Astrocyte (in vitro differentiated cells and primary cell): ENCODE results near the gene EMID1. TPM values are rescaled to one million over a fixed set of nuclear protein-coding genes. Genes with fewer than 3 reads are reported as not detected.

ENCODE experiments used
- DNase-seq: peaks from one replicate; pipeline ENCODE4 v3.0.0-alpha.2; 2010; ENCODE audit warnings: low read depth
- FAIRE-seq: peaks from 2 replicates; lab custom pipeline; 2011; peaks lifted over from hg19 to GRCh38; lab: Jason Lieb, UNC
- H2AFZ ChIP-seq: 2 replicates; pipeline ENCODE4 v1.6.0; 2012; ENCODE audit warnings: low read depth, low read length, inconsistent platforms
- H3K27ac ChIP-seq: 2 replicates; pipeline ENCODE4 v1.5.1; 2011; ENCODE audit warnings: low read depth, low read length, inconsistent platforms
- H3K27me3 ChIP-seq: 2 replicates; pipeline ENCODE4 v1.6.0; 2011; ENCODE audit warnings: low read length, inconsistent platforms; ENCODE audit not compliant: insufficient read depth
- H3K36me3 ChIP-seq: 2 replicates; pipeline ENCODE4 v1.5.1; 2011; ENCODE audit warnings: low read length, inconsistent platforms; ENCODE audit not compliant: insufficient read depth
- H3K4me1 ChIP-seq: 2 replicates; pipeline ENCODE4 v1.5.1; 2011; ENCODE audit warnings: low read length, inconsistent platforms; ENCODE audit not compliant: insufficient read depth
- H3K4me2 ChIP-seq: 2 replicates; pipeline ENCODE4 v1.6.0; 2012; ENCODE audit warnings: low read length, inconsistent platforms
- H3K4me3 ChIP-seq: 2 replicates; pipeline ENCODE4 v1.5.1; 2011; ENCODE audit warnings: low read depth, mild to moderate bottlenecking, low read length, inconsistent platforms; ENCODE audit not compliant: insufficient read depth
- H3K79me2 ChIP-seq: 2 replicates; pipeline ENCODE4 v1.6.0; 2012; ENCODE audit warnings: mild to moderate bottlenecking, low read length, inconsistent platforms; ENCODE audit not compliant: insufficient read depth
- H3K9ac ChIP-seq: 2 replicates; pipeline ENCODE4 v1.6.0; 2012; ENCODE audit warnings: mild to moderate bottlenecking, low read length, inconsistent platforms
- H3K9me3 ChIP-seq: 2 replicates; pipeline ENCODE4 v1.5.1; 2012; ENCODE audit warnings: low read depth, mild to moderate bottlenecking, low read length, inconsistent platforms; ENCODE audit not compliant: insufficient read depth
- H4K20me1 ChIP-seq: 2 replicates; pipeline ENCODE4 v1.6.0; 2012; ENCODE audit warnings: low read length, inconsistent platforms; ENCODE audit not compliant: insufficient read depth
- H3K27ac Mint-ChIP-seq: one replicate; pipeline ENCODE4 v1.8.0; 2021; ENCODE audit warnings: mild to moderate bottlenecking, mixed read lengths; ENCODE audit not compliant: unreplicated experiment
- H3K27me3 Mint-ChIP-seq: one replicate; pipeline ENCODE4 v1.8.0; 2021; ENCODE audit warnings: low read depth, mixed read lengths; ENCODE audit not compliant: unreplicated experiment
- H3K36me3 Mint-ChIP-seq: one replicate; pipeline ENCODE4 v1.8.0; 2021; ENCODE audit warnings: low read depth, mixed read lengths; ENCODE audit not compliant: unreplicated experiment
- H3K4me1 Mint-ChIP-seq: one replicate; pipeline ENCODE4 v1.8.0; 2021; ENCODE audit warnings: low read depth, mixed read lengths; ENCODE audit not compliant: unreplicated experiment
- H3K4me3 Mint-ChIP-seq: one replicate; pipeline ENCODE4 v1.8.0; 2021; ENCODE audit warnings: mild to moderate bottlenecking, moderate library complexity, mixed read lengths; ENCODE audit not compliant: unreplicated experiment
- H3K9me3 Mint-ChIP-seq: one replicate; pipeline ENCODE4 v1.8.0; 2021; ENCODE audit warnings: mild to moderate bottlenecking, mixed read lengths; ENCODE audit not compliant: unreplicated experiment
- EZH2 ChIP-seq: IDR thresholded peaks from 2 replicates; pipeline ENCODE4 v1.6.1; 2012; ENCODE audit warnings: mild to moderate bottlenecking, low read length, inconsistent platforms; ENCODE audit not compliant: insufficient read depth
- total RNA-seq: library from RNA; stranded (reverse); gene quantifications from 2 replicates; pipeline ENCODE4 v1.2.1, GENCODE V29; 2021
- TF ChIP-seq, protein P1 (sequence below): IDR thresholded peaks from 2 replicates; pipeline ENCODE4 v1.5.1; 2011; ENCODE audit warnings: low read depth, mild to moderate bottlenecking, inconsistent platforms, low read length, moderate library complexity; ENCODE audit not compliant: insufficient read depth

EMID1 gene
- total RNA-seq, 1 donor from 2014 or later: 0.34 TPM

DNA sequence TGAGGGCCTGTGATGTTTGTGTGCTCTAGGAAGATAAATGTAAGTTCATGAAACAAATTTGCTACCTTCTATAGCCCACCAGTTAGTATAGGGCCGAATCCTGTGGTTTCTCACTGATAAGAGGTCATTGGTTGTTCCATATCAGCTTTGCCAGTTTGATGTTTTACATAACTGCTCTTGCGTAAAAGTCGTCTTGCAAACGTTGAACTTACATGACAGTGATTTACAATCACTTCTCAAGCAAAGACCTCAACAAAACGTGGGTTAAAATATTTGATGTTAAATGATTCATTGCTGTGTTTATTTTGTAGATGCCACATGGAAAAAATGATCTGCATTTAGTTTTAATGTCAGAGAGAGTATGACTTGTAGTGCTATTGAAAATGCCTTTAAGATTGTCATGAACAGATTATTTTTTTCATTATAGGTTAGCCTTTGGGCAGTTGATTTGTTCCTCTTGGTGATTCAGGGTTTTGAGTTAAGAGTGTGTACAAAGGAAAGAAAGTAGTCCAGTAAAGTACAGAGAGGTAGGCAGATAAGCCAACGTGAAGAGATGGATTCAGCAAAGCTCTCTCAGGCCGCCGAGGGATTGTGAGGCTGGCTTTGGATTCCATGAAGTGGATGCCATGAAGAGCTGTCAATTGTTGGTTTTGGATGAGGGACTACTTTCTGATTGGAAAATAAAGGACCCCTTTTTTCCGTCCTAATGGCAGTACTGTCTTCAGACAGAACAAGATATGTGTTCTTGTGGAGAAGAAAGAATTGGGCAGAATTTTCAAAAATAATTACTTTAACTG, 65.0 kb downstream of the EMID1 start:
- peaks cover 49% of the 10 kb centered on the region for H3K36me3 ChIP-seq
- no peaks in the 10 kb centered on the region for H3K9me3 Mint-ChIP-seq
- peak overlapping the region; percentile 4 for H3K27ac Mint-ChIP-seq
- peak; percentile 59 for DNase-seq
- no peaks in the 10 kb centered on the region for H3K27me3 ChIP-seq
- H3K4me1 ChIP-seq: peaks cover 38% of the 10 kb centered on the region
- peak overlapping the region; percentile 98 for H3K4me3 ChIP-seq
- peak overlapping the region; percentile 89 for H3K4me2 ChIP-seq
- no peaks in the 10 kb centered on the region for H3K27me3 Mint-ChIP-seq
- peaks cover 12% of the 10 kb centered on the region for H3K36me3 Mint-ChIP-seq
- peaks cover 72% of the 10 kb centered on the region for H4K20me1 ChIP-seq
- peaks cover 46% of the 10 kb centered on the region for H3K4me1 Mint-ChIP-seq
- no peaks in the 10 kb centered on the region for H3K9me3 ChIP-seq
- peaks cover 100% of the 10 kb centered on the region for H3K79me2 ChIP-seq
- peak overlapping the region; percentile 95 for H3K4me3 Mint-ChIP-seq
- peak; percentile 13 for FAIRE-seq
- no peak for TF ChIP-seq EZH2
- TF ChIP-seq, protein P1, sequence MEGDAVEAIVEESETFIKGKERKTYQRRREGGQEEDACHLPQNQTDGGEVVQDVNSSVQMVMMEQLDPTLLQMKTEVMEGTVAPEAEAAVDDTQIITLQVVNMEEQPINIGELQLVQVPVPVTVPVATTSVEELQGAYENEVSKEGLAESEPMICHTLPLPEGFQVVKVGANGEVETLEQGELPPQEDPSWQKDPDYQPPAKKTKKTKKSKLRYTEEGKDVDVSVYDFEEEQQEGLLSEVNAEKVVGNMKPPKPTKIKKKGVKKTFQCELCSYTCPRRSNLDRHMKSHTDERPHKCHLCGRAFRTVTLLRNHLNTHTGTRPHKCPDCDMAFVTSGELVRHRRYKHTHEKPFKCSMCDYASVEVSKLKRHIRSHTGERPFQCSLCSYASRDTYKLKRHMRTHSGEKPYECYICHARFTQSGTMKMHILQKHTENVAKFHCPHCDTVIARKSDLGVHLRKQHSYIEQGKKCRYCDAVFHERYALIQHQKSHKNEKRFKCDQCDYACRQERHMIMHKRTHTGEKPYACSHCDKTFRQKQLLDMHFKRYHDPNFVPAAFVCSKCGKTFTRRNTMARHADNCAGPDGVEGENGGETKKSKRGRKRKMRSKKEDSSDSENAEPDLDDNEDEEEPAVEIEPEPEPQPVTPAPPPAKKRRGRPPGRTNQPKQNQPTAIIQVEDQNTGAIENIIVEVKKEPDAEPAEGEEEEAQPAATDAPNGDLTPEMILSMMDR: no peak
- no peak overlapping the region for H3K27ac ChIP-seq
- no peak overlapping the region for H2AFZ ChIP-seq
- peak overlapping the region; percentile 100 for H3K9ac ChIP-seq

DNA sequence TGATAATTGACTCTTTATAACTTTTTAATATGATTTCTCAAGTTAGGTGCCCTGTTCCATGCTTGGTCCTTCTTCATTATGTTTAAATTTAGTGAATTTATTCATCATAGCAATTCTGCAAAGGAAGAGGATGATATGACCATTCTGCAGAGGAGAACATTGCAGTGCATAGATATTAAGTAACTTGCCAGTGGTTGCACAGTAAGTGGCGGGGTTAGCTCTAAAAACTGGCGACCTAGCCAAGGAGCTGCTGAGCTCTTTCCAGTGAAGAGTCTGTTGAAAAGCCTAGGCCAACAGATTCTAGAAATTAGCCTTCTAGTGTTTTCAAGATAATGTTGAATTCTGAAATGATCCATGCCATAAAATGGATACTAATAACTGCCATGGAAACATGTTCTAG, 66.9 kb downstream of the EMID1 start:
- H3K27ac Mint-ChIP-seq: no peak overlapping the region
- DNase-seq (no peak), FAIRE-seq (no peak)
- H3K36me3 Mint-ChIP-seq: peaks cover 20% of the 10 kb centered on the region
- H3K27me3 ChIP-seq: no peaks in the 10 kb centered on the region
- TF ChIP-seq EZH2: no peak
- TF ChIP-seq, protein P1: no peak
- H3K79me2 ChIP-seq: peaks cover 100% of the 10 kb centered on the region
- H3K27ac ChIP-seq: no peak overlapping the region
- peak overlapping the region; percentile 95 for H3K4me3 Mint-ChIP-seq
- H3K9me3 ChIP-seq: no peaks in the 10 kb centered on the region
- H3K36me3 ChIP-seq: peaks cover 66% of the 10 kb centered on the region
- no peaks in the 10 kb centered on the region for H3K27me3 Mint-ChIP-seq
- no peaks in the 10 kb centered on the region for H3K9me3 Mint-ChIP-seq
- H4K20me1 ChIP-seq: peaks cover 92% of the 10 kb centered on the region
- no peak overlapping the region for H3K4me3 ChIP-seq
- peaks cover 47% of the 10 kb centered on the region for H3K4me1 Mint-ChIP-seq
- no peak overlapping the region for H2AFZ ChIP-seq
- no peak overlapping the region for H3K9ac ChIP-seq
- peak overlapping the region; percentile 11 for H3K4me2 ChIP-seq
- peaks cover 24% of the 10 kb centered on the region for H3K4me1 ChIP-seq

DNA sequence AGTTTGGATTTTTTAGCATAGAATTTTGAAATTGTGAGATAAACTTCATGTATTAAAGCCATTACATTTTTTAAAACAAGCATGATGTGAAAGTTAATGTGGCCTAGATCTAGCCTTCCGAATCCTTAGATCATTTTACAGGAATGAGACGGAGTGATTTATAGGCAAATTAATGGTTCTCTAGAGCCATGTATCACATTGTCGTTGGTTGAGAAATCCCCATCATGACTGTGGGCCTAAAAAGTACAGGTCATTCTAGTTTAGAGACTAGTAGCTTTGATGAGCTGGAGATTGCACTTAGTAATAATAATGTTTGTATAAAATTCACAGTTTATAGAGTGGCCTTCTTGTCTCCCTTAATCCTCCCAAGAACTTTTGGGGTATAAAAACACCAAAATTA, 69.5 kb downstream of the EMID1 start:
- Histone ChIP-seq H3K27me3 (no peaks in the 10 kb centered on the region), H3K27ac (no peak overlapping the region), H4K20me1 (peaks cover 98% of the 10 kb centered on the region), H2AFZ (no peak overlapping the region), H3K4me3 (no peak overlapping the region), H3K79me2 (peaks cover 98% of the 10 kb centered on the region), H3K36me3 (peaks cover 79% of the 10 kb centered on the region), H3K4me2 (no peak overlapping the region), H3K9me3 (no peaks in the 10 kb centered on the region), H3K9ac (no peak overlapping the region), H3K4me1 (peaks cover 17% of the 10 kb centered on the region)
- Mint-ChIP-seq H3K36me3 (peaks cover 22% of the 10 kb centered on the region), H3K4me1 (peaks cover 51% of the 10 kb centered on the region), H3K27ac (no peak overlapping the region), H3K27me3 (no peaks in the 10 kb centered on the region), H3K9me3 (no peaks in the 10 kb centered on the region), H3K4me3 (no peak overlapping the region)
- no peak for TF ChIP-seq EZH2
- TF ChIP-seq, protein P1: no peak
- FAIRE-seq (no peak), DNase-seq (no peak)
